ENCODE results near the gene SYNCRIP. TPM values are rescaled to one million over a fixed set of nuclear protein-coding genes. Genes with fewer than 3 reads are reported as not detected.
A peak's percentile ranks its signal among the peaks of the same experiment; 100 is the strongest.
"Not testable (repeated sequence)": the region's sequence is repeated elsewhere in the genome, so short reads cannot be mapped to it uniquely, and the experiment has no call there.

Gene SYNCRIP
- total and polyA plus RNA-seq, 2 donors (not counting 1 experiment from before 2014, with no cell fraction given) = 7.9 to 88.5 TPM

GRCh38 chr6:85568411-85568810, 74.3 kb downstream of the SYNCRIP start:
- DNase-seq (no peak), ATAC-seq (ENCODE audit: low read depth) (no peak)
- Mint-ChIP-seq H3K4me3 (no peak overlapping the region), H3K9me3 (ENCODE audit: insufficient read depth) (no peaks in the 10 kb centered on the region), H3K4me1 (peaks cover 3% of the 10 kb centered on the region), H3K27me3 (no peaks in the 10 kb centered on the region), H3K27ac (no peak overlapping the region)
- no peak overlapping the region for H3K4me3 ChIP-seq (ENCODE audit: control extremely low read depth in 1 of 5, extremely low read depth in 1 of 5, insufficient read depth in 1 of 5, low read depth in 2 of 5, low read length in 4 of 5)
- no peak overlapping the region for H3K27ac ChIP-seq (ENCODE audit: low read length in 2 of 2)
- ChIA-PET POLR2A (no interaction called here), CTCF (no interaction called here)
- H3K36me3 ChIP-seq (replicated peaks in 1 of 2; ENCODE audit: control extremely low read depth in 1 of 2, control insufficient read depth in 1 of 2, extremely low read depth in 1 of 2, insufficient read depth in 2 of 2, low read length in 1 of 2) = peaks cover 11 to 23% of the 10 kb centered on the region in 2 experiments
- TF ChIP-seq, protein P1, sequence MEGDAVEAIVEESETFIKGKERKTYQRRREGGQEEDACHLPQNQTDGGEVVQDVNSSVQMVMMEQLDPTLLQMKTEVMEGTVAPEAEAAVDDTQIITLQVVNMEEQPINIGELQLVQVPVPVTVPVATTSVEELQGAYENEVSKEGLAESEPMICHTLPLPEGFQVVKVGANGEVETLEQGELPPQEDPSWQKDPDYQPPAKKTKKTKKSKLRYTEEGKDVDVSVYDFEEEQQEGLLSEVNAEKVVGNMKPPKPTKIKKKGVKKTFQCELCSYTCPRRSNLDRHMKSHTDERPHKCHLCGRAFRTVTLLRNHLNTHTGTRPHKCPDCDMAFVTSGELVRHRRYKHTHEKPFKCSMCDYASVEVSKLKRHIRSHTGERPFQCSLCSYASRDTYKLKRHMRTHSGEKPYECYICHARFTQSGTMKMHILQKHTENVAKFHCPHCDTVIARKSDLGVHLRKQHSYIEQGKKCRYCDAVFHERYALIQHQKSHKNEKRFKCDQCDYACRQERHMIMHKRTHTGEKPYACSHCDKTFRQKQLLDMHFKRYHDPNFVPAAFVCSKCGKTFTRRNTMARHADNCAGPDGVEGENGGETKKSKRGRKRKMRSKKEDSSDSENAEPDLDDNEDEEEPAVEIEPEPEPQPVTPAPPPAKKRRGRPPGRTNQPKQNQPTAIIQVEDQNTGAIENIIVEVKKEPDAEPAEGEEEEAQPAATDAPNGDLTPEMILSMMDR (IDR thresholded peaks at IDR 0.05) = no peak
- TF ChIP-seq EZH2 (IDR thresholded peaks at IDR 0.05; ENCODE audit: borderline replicate concordance, insufficient read depth, low read depth, low read length, poor library complexity, severe bottlenecking) = no peak
- WGBS (ENCODE audit: insufficient coverage) = no CpG with 5 or more reads among the region's 6 CpGs
- no peak overlapping the region for H3K9ac ChIP-seq (ENCODE audit: low read length)
- intact Hi-C loops (cut with micrococcal nuclease) = no loop called here
- H4K20me1 ChIP-seq (ENCODE audit: control insufficient read depth, insufficient read depth, low read length, poor library complexity, severe bottlenecking) = no peaks in the 10 kb centered on the region
- peaks cover 3% of the 10 kb centered on the region for H3K79me2 ChIP-seq (ENCODE audit: control insufficient read depth, insufficient read depth, low read length)
- H3K27me3 ChIP-seq (replicated peaks in 1 of 4; ENCODE audit: control extremely low read depth in 1 of 4, control insufficient read depth in 3 of 4, insufficient read depth in 4 of 4, low read length in 3 of 4) = no peaks in the 10 kb centered on the region
- no peaks in the 10 kb centered on the region for H3K4me1 ChIP-seq (ENCODE audit: control insufficient read depth in 2 of 2, insufficient read depth in 2 of 2, low read length in 2 of 2)
- H3K4me2 ChIP-seq (replicated peaks; ENCODE audit: low read depth, low read length, poor library complexity, severe bottlenecking) = no peak overlapping the region
- H2AFZ ChIP-seq (ENCODE audit: insufficient read depth, low read depth, low read length, poor library complexity, severe bottlenecking) = no peak overlapping the region
- H3K9me3 ChIP-seq (ENCODE audit: control extremely low read depth in 1 of 3, control insufficient read depth in 2 of 3, insufficient read depth in 1 of 3, low read length in 2 of 3) = no peaks in the 10 kb centered on the region

DNA sequence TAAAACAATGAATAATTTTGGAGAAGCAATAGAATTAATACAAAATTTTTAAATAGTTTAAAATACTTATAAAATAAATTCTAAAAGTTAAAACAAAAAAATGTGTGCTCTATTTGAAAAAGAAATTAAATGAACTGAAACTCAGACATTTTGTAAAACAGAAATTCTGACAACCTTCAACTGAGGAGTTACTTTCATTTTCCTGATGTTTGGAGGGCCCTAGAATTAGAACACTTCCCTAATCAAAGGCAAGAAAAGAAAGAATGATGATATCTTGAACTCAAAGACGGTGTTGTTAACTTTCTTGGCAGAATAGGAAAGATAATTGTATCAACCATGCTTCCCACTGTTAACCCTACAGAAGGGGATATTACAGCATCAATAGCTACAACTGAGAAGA, 77.0 kb downstream of the SYNCRIP start:
- WGBS (ENCODE audit: insufficient coverage) = no CpG with 5 or more reads among the region's 1 CpG

DNA sequence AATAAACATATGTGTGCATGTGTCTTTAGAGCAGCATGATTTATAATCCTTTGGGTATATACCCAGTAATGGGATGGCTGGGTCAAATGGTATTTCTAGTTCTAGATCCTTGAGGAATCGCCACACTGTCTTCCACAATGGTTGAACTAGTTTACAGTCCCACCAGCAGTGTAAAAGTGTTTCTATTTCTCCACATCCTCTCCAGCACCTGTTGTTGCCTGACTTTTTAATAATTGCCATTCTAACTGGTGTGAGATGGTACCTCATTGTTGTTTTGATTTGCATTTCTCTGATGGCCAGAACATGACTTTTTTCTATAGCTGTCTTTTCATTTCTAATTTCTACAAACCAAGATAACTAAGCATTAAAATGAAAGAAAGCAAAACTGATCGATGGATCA, 78.5 kb downstream of the SYNCRIP start:
- not testable (repeated sequence) for H3K27ac ChIP-seq (ENCODE audit: low read length in 2 of 2)

More for the DNA sequence above, 77.0 kb downstream of the SYNCRIP start:
- TF ChIP-seq, protein P1 (IDR thresholded peaks at IDR 0.05) = no peak
- TF ChIP-seq EZH2 (IDR thresholded peaks at IDR 0.05; ENCODE audit: borderline replicate concordance, insufficient read depth, low read depth, low read length, poor library complexity, severe bottlenecking) = no peak
- no peaks in the 10 kb centered on the region for H3K4me1 ChIP-seq (ENCODE audit: control insufficient read depth in 2 of 2, insufficient read depth in 2 of 2, low read length in 2 of 2)
- DNase-seq (no peak), ATAC-seq (ENCODE audit: low read depth) (no peak)
- H2AFZ ChIP-seq (ENCODE audit: insufficient read depth, low read depth, low read length, poor library complexity, severe bottlenecking) = no peak overlapping the region
- H3K4me2 ChIP-seq (replicated peaks; ENCODE audit: low read depth, low read length, poor library complexity, severe bottlenecking) = no peak overlapping the region
- Mint-ChIP-seq H3K4me1 (peaks cover 3% of the 10 kb centered on the region), H3K9me3 (ENCODE audit: insufficient read depth) (no peaks in the 10 kb centered on the region), H3K27ac (no peak overlapping the region), H3K4me3 (no peak overlapping the region), H3K27me3 (no peaks in the 10 kb centered on the region)
- no peaks in the 10 kb centered on the region for H4K20me1 ChIP-seq (ENCODE audit: control insufficient read depth, insufficient read depth, low read length, poor library complexity, severe bottlenecking)
- peaks cover 0 to 3% (median 0%) of the 10 kb centered on the region in 3 donors for H3K9me3 ChIP-seq (ENCODE audit: control extremely low read depth in 1 of 3, control insufficient read depth in 2 of 3, insufficient read depth in 1 of 3, low read length in 2 of 3)
- ChIA-PET POLR2A (no interaction called here), CTCF (interaction anchor here (1.2 kb wide), 1 partner anchor 29 kb away, joined by 5 read pairs; no protein-coding TSS in a partner anchor)
- intact Hi-C loops (cut with micrococcal nuclease) = no loop called here
- H3K27me3 ChIP-seq (replicated peaks in 1 of 4; ENCODE audit: control extremely low read depth in 1 of 4, control insufficient read depth in 3 of 4, insufficient read depth in 4 of 4, low read length in 3 of 4) = no peaks in the 10 kb centered on the region
- no peak overlapping the region for H3K9ac ChIP-seq (ENCODE audit: low read length)
- H3K79me2 ChIP-seq (ENCODE audit: control insufficient read depth, insufficient read depth, low read length) = no peaks in the 10 kb centered on the region
- peak overlapping the region in 1 of 2 donors; percentile 36 for H3K27ac ChIP-seq (ENCODE audit: low read length in 2 of 2)
- H3K36me3 ChIP-seq (replicated peaks in 1 of 2; ENCODE audit: control extremely low read depth in 1 of 2, control insufficient read depth in 1 of 2, extremely low read depth in 1 of 2, insufficient read depth in 2 of 2, low read length in 1 of 2) = peaks cover 10 to 17% of the 10 kb centered on the region in 2 experiments
- no peak overlapping the region for H3K4me3 ChIP-seq (ENCODE audit: control extremely low read depth in 1 of 5, extremely low read depth in 1 of 5, insufficient read depth in 1 of 5, low read depth in 2 of 5, low read length in 4 of 5)

More for the DNA sequence above, 78.5 kb downstream of the SYNCRIP start:
- H3K4me2 ChIP-seq (replicated peaks; ENCODE audit: low read depth, low read length, poor library complexity, severe bottlenecking); H4K20me1 ChIP-seq (ENCODE audit: control insufficient read depth, insufficient read depth, low read length, poor library complexity, severe bottlenecking); H3K4me3 ChIP-seq (ENCODE audit: control extremely low read depth in 1 of 5, extremely low read depth in 1 of 5, insufficient read depth in 1 of 5, low read depth in 2 of 5, low read length in 4 of 5); H3K27ac Mint-ChIP-seq; H3K9me3 Mint-ChIP-seq (ENCODE audit: insufficient read depth); H3K4me3 Mint-ChIP-seq; ATAC-seq (ENCODE audit: low read depth); intact Hi-C loops (cut with micrococcal nuclease); H3K79me2 ChIP-seq (ENCODE audit: control insufficient read depth, insufficient read depth, low read length); H3K27me3 Mint-ChIP-seq; H3K4me1 Mint-ChIP-seq; DNase-seq; H3K4me1 ChIP-seq (ENCODE audit: control insufficient read depth in 2 of 2, insufficient read depth in 2 of 2, low read length in 2 of 2); H3K9me3 ChIP-seq (ENCODE audit: control extremely low read depth in 1 of 3, control insufficient read depth in 2 of 3, insufficient read depth in 1 of 3, low read length in 2 of 3); H3K9ac ChIP-seq (ENCODE audit: low read length); H3K27me3 ChIP-seq (replicated peaks in 1 of 4; ENCODE audit: control extremely low read depth in 1 of 4, control insufficient read depth in 3 of 4, insufficient read depth in 4 of 4, low read length in 3 of 4); CTCF ChIA-PET; H2AFZ ChIP-seq (ENCODE audit: insufficient read depth, low read depth, low read length, poor library complexity, severe bottlenecking): not testable (repeated sequence)
- no CpG with 5 or more reads among the region's 2 CpGs for WGBS (ENCODE audit: insufficient coverage)
- H3K36me3 ChIP-seq (replicated peaks in 1 of 2; ENCODE audit: control extremely low read depth in 1 of 2, control insufficient read depth in 1 of 2, extremely low read depth in 1 of 2, insufficient read depth in 2 of 2, low read length in 1 of 2) = peaks cover 10 to 20% of the 10 kb centered on the region in 2 experiments
- POLR2A ChIA-PET = interaction anchor here (0.7 kb wide), 1 partner anchor 88 kb away, joined by 3 read pairs; no protein-coding TSS in a partner anchor

Data from B cell (primary cell).